ENCODE measurements around the gene ANO3.

The ANO3 gene

DNA sequence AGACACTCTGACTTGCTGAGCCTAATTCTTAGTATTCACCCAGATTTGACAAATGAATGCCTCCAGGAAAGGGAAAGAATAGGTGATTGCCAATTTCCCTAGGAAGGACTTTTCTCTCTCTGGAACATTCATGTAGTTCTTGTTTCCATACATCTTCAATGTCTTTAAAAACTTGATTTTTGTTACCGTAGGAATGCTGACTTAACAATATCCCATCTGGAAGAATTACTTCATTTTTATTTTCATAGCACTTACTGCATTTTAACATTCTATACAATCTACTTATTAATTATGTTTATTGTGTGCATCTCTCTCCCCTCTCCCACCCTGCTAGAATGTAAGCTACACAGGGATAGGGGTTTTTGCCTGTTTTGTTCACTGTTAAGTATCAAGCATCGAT is 323.4 kb downstream of the ANO3 start:
- Histone ChIP-seq H3K27me3 (ENCODE audit: insufficient read depth, low read length) (no peaks in the 10 kb centered on the region), H3K18ac (ENCODE audit: low read length) (no peak overlapping the region), H3K79me1 (ENCODE audit: low read length) (no peaks in the 10 kb centered on the region), H2AFZ (ENCODE audit: insufficient read depth, low read length, poor library complexity) (no peak overlapping the region), H3K9me3 (ENCODE audit: insufficient read depth, low read depth, low read length) (no peaks in the 10 kb centered on the region), H3K4me2 (ENCODE audit: low read length) (no peak overlapping the region), H4K91ac (ENCODE audit: low read depth, low read length) (no peak overlapping the region), H4K12ac (ENCODE audit: low read depth, low read length) (no peak overlapping the region), H3K14ac (ENCODE audit: low read length) (no peak overlapping the region), H2AK5ac (ENCODE audit: low read length) (no peak overlapping the region), H2BK120ac (ENCODE audit: insufficient read depth, low read length, poor library complexity) (no peak overlapping the region), H2BK12ac (ENCODE audit: low read length) (no peak overlapping the region), H4K8ac (ENCODE audit: low read depth, low read length) (no peak overlapping the region), H3K4ac (ENCODE audit: low read depth, low read length) (no peak overlapping the region), H3K9ac (ENCODE audit: low read length) (no peak overlapping the region), H3K27ac (ENCODE audit: low read depth, low read length) (no peak overlapping the region), H2BK5ac (ENCODE audit: low read depth, low read length, poor library complexity) (no peak overlapping the region), H3K4me1 (ENCODE audit: control insufficient read depth in 1 of 2, insufficient read depth in 2 of 2, low read length in 2 of 2) (no peaks in the 10 kb centered on the region), H3K4me3 (ENCODE audit: low read depth, low read length) (no peak overlapping the region), H3K79me2 (ENCODE audit: control insufficient read depth, insufficient read depth, low read length, poor library complexity) (no peaks in the 10 kb centered on the region), H3K36me3 (ENCODE audit: control insufficient read depth in 1 of 2, insufficient read depth in 2 of 2, low read length in 2 of 2) (no peaks in the 10 kb centered on the region), H3K23ac (ENCODE audit: low read length) (no peak overlapping the region)
- WGBS (ENCODE audit: extremely low coverage, insufficient coverage, insufficient read length), result no CpG with 5 or more reads among the region's 2 CpGs
- DNase-seq, result no peak

DNA sequence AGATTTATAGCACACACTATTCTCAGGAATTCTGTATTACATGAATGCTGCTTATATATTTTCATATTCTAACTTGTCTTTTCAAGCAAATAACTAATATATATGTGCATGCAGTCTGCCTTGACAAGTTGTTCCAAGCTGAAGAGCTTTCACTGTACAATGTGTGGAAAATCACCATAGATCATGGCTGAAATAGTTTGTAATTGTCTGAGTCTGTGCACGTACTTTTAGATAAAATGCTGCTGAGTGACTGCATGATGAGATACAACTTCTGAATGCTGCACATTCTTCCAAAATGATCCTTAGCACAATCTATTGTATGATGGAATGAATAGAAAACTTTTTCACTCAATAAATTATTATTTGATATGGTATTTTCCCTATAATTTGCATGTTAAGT is 331.0 kb downstream of the ANO3 start:
- H3K9ac ChIP-seq (ENCODE audit: low read length), result no peak overlapping the region
- no peaks in the 10 kb centered on the region for H3K79me1 ChIP-seq (ENCODE audit: low read length)
- no peak overlapping the region for H3K14ac ChIP-seq (ENCODE audit: low read length)
- H4K12ac ChIP-seq (ENCODE audit: low read depth, low read length), result no peak overlapping the region
- H3K4me2 ChIP-seq (ENCODE audit: low read length), result no peak overlapping the region
- no peaks in the 10 kb centered on the region for H3K9me3 ChIP-seq (ENCODE audit: insufficient read depth, low read depth, low read length)
- no peak overlapping the region for H2BK120ac ChIP-seq (ENCODE audit: insufficient read depth, low read length, poor library complexity)
- H3K27ac ChIP-seq (ENCODE audit: low read depth, low read length), result no peak overlapping the region
- H3K4me3 ChIP-seq (ENCODE audit: low read depth, low read length), result no peak overlapping the region
- no peak overlapping the region for H2BK12ac ChIP-seq (ENCODE audit: low read length)
- H3K27me3 ChIP-seq (ENCODE audit: insufficient read depth, low read length), result no peaks in the 10 kb centered on the region
- H2BK5ac ChIP-seq (ENCODE audit: low read depth, low read length, poor library complexity), result no peak overlapping the region
- H4K91ac ChIP-seq (ENCODE audit: low read depth, low read length), result no peak overlapping the region
- no peak overlapping the region for H3K23ac ChIP-seq (ENCODE audit: low read length)
- no peaks in the 10 kb centered on the region for H3K79me2 ChIP-seq (ENCODE audit: control insufficient read depth, insufficient read depth, low read length, poor library complexity)
- no peak overlapping the region for H2AK5ac ChIP-seq (ENCODE audit: low read length)
- no peak overlapping the region for H3K4ac ChIP-seq (ENCODE audit: low read depth, low read length)
- no peak overlapping the region for H2AFZ ChIP-seq (ENCODE audit: insufficient read depth, low read length, poor library complexity)
- DNase-seq, result peak in 1 of 2 donors; percentile 76
- no peaks in the 10 kb centered on the region for H3K4me1 ChIP-seq (ENCODE audit: control insufficient read depth in 1 of 2, insufficient read depth in 2 of 2, low read length in 2 of 2)
- no peak overlapping the region for H3K18ac ChIP-seq (ENCODE audit: low read length)
- no CpG with 5 or more reads among the region's 1 CpG for WGBS (ENCODE audit: extremely low coverage, insufficient coverage, insufficient read length)
- no peak overlapping the region for H4K8ac ChIP-seq (ENCODE audit: low read depth, low read length)
- H3K36me3 ChIP-seq (ENCODE audit: control insufficient read depth in 1 of 2, insufficient read depth in 2 of 2, low read length in 2 of 2), result no peaks in the 10 kb centered on the region

DNA sequence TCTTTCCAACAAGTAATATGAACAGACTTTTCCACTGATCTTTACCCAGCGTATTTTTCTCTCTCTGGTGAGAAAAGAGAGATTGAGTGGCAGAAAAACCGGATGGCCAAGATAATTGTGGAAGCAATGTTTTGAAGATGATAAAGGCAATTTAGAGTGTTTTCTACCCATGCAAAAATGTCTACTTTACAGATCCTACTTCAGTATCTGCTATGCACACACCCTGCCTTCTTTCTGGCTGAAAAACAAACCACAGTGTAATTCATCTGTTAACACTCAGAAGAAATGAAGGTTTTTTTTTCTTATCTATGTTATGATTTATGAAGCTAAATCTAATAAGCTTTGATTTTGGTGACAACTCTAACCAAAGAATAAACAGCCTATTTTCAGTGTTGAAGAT is 333.1 kb downstream of the ANO3 start:
- Histone ChIP-seq H3K4me1 (ENCODE audit: control insufficient read depth in 1 of 2, insufficient read depth in 2 of 2, low read length in 2 of 2) (no peaks in the 10 kb centered on the region), H3K14ac (ENCODE audit: low read length) (no peak overlapping the region), H3K79me1 (ENCODE audit: low read length) (no peaks in the 10 kb centered on the region), H4K91ac (ENCODE audit: low read depth, low read length) (no peak overlapping the region), H3K4me3 (ENCODE audit: low read depth, low read length) (no peak overlapping the region), H4K12ac (ENCODE audit: low read depth, low read length) (no peak overlapping the region), H3K36me3 (ENCODE audit: control insufficient read depth in 1 of 2, insufficient read depth in 2 of 2, low read length in 2 of 2) (no peaks in the 10 kb centered on the region), H2AK5ac (ENCODE audit: low read length) (no peak overlapping the region), H2BK12ac (ENCODE audit: low read length) (no peak overlapping the region), H3K4ac (ENCODE audit: low read depth, low read length) (no peak overlapping the region), H3K4me2 (ENCODE audit: low read length) (no peak overlapping the region), H3K18ac (ENCODE audit: low read length) (no peak overlapping the region), H2AFZ (ENCODE audit: insufficient read depth, low read length, poor library complexity) (no peak overlapping the region), H3K9ac (ENCODE audit: low read length) (no peak overlapping the region), H3K23ac (ENCODE audit: low read length) (no peak overlapping the region), H2BK120ac (ENCODE audit: insufficient read depth, low read length, poor library complexity) (no peak overlapping the region), H4K8ac (ENCODE audit: low read depth, low read length) (no peak overlapping the region), H3K9me3 (ENCODE audit: insufficient read depth, low read depth, low read length) (no peaks in the 10 kb centered on the region), H2BK5ac (ENCODE audit: low read depth, low read length, poor library complexity) (no peak overlapping the region), H3K27ac (ENCODE audit: low read depth, low read length) (no peak overlapping the region), H3K79me2 (ENCODE audit: control insufficient read depth, insufficient read depth, low read length, poor library complexity) (no peaks in the 10 kb centered on the region), H3K27me3 (ENCODE audit: insufficient read depth, low read length) (no peaks in the 10 kb centered on the region)
- DNase-seq, result peak in 1 of 2 donors; percentile 61
- no CpG with 5 or more reads among the region's 2 CpGs for WGBS (ENCODE audit: extremely low coverage, insufficient coverage, insufficient read length)

DNA sequence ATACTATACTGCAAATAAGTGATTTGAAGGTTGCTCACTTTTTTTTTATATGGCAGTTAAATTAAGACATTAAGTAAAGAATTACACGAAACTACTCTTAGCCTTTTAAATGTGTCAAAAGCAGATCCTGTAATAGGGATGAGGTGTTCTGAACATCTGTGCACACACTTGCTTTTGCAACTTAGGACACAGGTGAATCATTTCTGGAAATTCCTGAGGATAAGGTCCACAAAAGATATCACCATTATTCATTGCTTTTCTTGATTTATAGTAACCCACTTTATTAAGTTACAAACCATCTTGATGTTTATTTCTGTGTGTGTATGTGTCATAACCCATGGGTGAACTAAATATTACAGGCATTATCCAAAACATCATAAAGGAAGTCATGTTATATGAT is 334.0 kb downstream of the ANO3 start:
- H3K9me3 ChIP-seq (ENCODE audit: insufficient read depth, low read depth, low read length), result no peaks in the 10 kb centered on the region
- no peak overlapping the region for H2BK5ac ChIP-seq (ENCODE audit: low read depth, low read length, poor library complexity)
- no peak overlapping the region for H3K4me2 ChIP-seq (ENCODE audit: low read length)
- H4K91ac ChIP-seq (ENCODE audit: low read depth, low read length), result no peak overlapping the region
- no peak overlapping the region for H2AFZ ChIP-seq (ENCODE audit: insufficient read depth, low read length, poor library complexity)
- H3K23ac ChIP-seq (ENCODE audit: low read length), result no peak overlapping the region
- H3K79me1 ChIP-seq (ENCODE audit: low read length), result no peaks in the 10 kb centered on the region
- H3K4me3 ChIP-seq (ENCODE audit: low read depth, low read length), result no peak overlapping the region
- no peaks in the 10 kb centered on the region for H3K27me3 ChIP-seq (ENCODE audit: insufficient read depth, low read length)
- whole genome bisulfite sequencing (ENCODE audit: extremely low coverage, insufficient coverage, insufficient read length), result no CpG with 5 or more reads among the region's 1 CpG
- H4K8ac ChIP-seq (ENCODE audit: low read depth, low read length), result no peak overlapping the region
- H3K4me1 ChIP-seq (ENCODE audit: control insufficient read depth in 1 of 2, insufficient read depth in 2 of 2, low read length in 2 of 2), result no peaks in the 10 kb centered on the region
- no peak overlapping the region for H3K9ac ChIP-seq (ENCODE audit: low read length)
- H3K36me3 ChIP-seq (ENCODE audit: control insufficient read depth in 1 of 2, insufficient read depth in 2 of 2, low read length in 2 of 2), result no peaks in the 10 kb centered on the region
- no peak overlapping the region for H2AK5ac ChIP-seq (ENCODE audit: low read length)
- no peak overlapping the region for H2BK120ac ChIP-seq (ENCODE audit: insufficient read depth, low read length, poor library complexity)
- no peak overlapping the region for H2BK12ac ChIP-seq (ENCODE audit: low read length)
- no peak for DNase-seq
- H3K27ac ChIP-seq (ENCODE audit: low read depth, low read length), result no peak overlapping the region
- H3K18ac ChIP-seq (ENCODE audit: low read length), result no peak overlapping the region
- no peaks in the 10 kb centered on the region for H3K79me2 ChIP-seq (ENCODE audit: control insufficient read depth, insufficient read depth, low read length, poor library complexity)
- H3K4ac ChIP-seq (ENCODE audit: low read depth, low read length), result no peak overlapping the region
- H3K14ac ChIP-seq (ENCODE audit: low read length), result no peak overlapping the region
- no peak overlapping the region for H4K12ac ChIP-seq (ENCODE audit: low read depth, low read length)

All from trophoblast cell (in vitro differentiated cells and primary cell).